ENCODE measurements around the gene G3BP1. TPM values are rescaled to one million over a fixed set of nuclear protein-coding genes. Genes with fewer than 3 reads are reported as not detected.

Gene G3BP1
- total and polyA plus RNA-seq, 2 of the 13 experiments (the other 11 are each of a cell fraction or from before 2014, with no cell fraction given): 36.7 to 320 TPM

DNA sequence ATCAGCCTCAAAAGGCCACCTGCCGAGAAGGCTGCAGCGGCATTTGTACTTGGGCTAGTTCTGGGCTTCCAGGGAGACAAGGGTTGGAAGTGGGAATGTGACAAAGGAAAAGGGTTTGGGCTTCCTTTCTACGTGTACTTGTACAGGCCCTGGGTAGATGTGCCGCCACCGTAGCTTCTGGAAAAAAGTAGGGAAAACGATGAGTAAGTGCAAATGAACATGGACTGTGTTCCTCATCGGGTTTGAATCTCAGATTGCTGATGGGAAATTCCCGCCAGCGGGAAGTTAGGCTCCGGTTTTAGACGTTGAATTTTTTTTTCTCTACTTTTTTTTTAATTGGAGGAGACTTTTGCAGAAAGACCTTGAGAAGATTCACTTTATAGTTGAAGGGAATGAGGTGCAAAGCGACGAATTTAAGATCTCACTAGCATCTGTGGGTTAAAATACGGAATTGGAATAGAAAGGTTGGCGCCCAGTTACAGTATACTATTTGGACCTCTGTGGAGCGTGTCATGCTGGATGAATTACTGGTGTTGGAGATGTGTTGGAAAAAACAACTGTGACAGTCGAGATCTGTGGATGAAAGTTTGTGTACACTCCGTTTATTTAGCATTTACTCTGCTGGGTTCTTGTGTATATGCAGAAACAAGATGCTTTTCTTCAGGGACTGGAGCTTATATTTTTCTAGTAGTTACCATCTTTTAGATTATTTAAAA, 1.2 kb downstream of the G3BP1 start:
- peak overlapping the region; percentile 91 to 97 (median 95) for H3K4me3 ChIP-seq (replicated peaks in 1 of 3; ENCODE audit: insufficient read depth in 1 of 3, low read depth in 2 of 3, low read length in 3 of 3)
- FAIRE-seq: no peak
- no peaks in the 10 kb centered on the region for H3K9me3 ChIP-seq (ENCODE audit: low read length)
- no peak for ATAC-seq
- peaks cover 53% of the 10 kb centered on the region for H3K4me1 ChIP-seq (ENCODE audit: insufficient read depth, low read length)
- no peak overlapping the region for H2AFZ ChIP-seq (ENCODE audit: low read length)
- H3K79me2 ChIP-seq (ENCODE audit: insufficient read depth, low read length): peaks cover 59% of the 10 kb centered on the region
- peaks cover 58% of the 10 kb centered on the region for H4K20me1 ChIP-seq (ENCODE audit: insufficient read depth, low read length)
- peak overlapping the region; percentile 90 for H3K4me2 ChIP-seq (ENCODE audit: low read depth, low read length)
- ChIA-PET POLR2A (interaction anchor here (1.0 to 5.4 kb wide), 8 partner anchors 9 to 520 kb away, joined by 3 to 148 read pairs (median 17); partner anchors contain the start of genes ATOX1 and GM2A), CTCF (ENCODE audit: low intra/inter-chr PET ratio, low total read pairs) (no interaction called here)
- H3K9ac ChIP-seq (ENCODE audit: insufficient read depth, low read depth, low read length): peak overlapping the region; percentile 90
- peak overlapping the region; percentile 88 for H3K27ac ChIP-seq (ENCODE audit: extremely low read length, insufficient read depth, low read length)
- intact Hi-C loops (cut with micrococcal nuclease; ENCODE audit: unreplicated experiment): loop anchor here (2.0 to 5.0 kb wide), 3 partner anchors 48 to 521 kb away; partner anchors contain the start of gene GM2A
- TSS peak; percentile 54 for BruUV-seq (replicated peaks)
- in situ Hi-C loops (cut with HindIII; ENCODE audit: extremely low pct_ligation_motif_present, low pct_unique_long_range_greater_than_20kb): no loop called here
- no peak for DNase-seq (ENCODE audit: low spot score)
- WGBS (ENCODE audit: low lambda C conversion rate): under 1% methylated on average over 18 of the region's 18 CpGs
- H3K36me3 ChIP-seq (replicated peaks in 1 of 2; ENCODE audit: control insufficient read depth in 1 of 2, insufficient read depth in 2 of 2, low read length in 2 of 2): peaks cover 2 to 3% of the 10 kb centered on the region in 2 experiments; a peak in 4 of 5 replicates
- no peaks in the 10 kb centered on the region; a peak in 1 of 5 replicates for H3K27me3 ChIP-seq (ENCODE audit: control insufficient read depth in 1 of 2, insufficient read depth in 2 of 2, low read length in 2 of 2)
- TF ChIP-seq, protein P1, sequence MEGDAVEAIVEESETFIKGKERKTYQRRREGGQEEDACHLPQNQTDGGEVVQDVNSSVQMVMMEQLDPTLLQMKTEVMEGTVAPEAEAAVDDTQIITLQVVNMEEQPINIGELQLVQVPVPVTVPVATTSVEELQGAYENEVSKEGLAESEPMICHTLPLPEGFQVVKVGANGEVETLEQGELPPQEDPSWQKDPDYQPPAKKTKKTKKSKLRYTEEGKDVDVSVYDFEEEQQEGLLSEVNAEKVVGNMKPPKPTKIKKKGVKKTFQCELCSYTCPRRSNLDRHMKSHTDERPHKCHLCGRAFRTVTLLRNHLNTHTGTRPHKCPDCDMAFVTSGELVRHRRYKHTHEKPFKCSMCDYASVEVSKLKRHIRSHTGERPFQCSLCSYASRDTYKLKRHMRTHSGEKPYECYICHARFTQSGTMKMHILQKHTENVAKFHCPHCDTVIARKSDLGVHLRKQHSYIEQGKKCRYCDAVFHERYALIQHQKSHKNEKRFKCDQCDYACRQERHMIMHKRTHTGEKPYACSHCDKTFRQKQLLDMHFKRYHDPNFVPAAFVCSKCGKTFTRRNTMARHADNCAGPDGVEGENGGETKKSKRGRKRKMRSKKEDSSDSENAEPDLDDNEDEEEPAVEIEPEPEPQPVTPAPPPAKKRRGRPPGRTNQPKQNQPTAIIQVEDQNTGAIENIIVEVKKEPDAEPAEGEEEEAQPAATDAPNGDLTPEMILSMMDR (CRISPR knock-in tag; IDR thresholded peaks at IDR 0.05): no peak
- TF ChIP-seq SALL1 (CRISPR knock-in tag; IDR thresholded peaks at IDR 0.05) (0 out of 2 replicates have a peak, but pooled peaks have one; percentile 5), SIN3B (IDR thresholded peaks at IDR 0.05; ENCODE audit: low read length) (peak; percentile 20; the same call in 1 of the 2 replicates), MAFK (conservative IDR thresholded peaks at IDR 0.05 in 1 of 2, IDR thresholded peaks at IDR 0.05 in 1 of 2; ENCODE audit: low read length in 2 of 2) (peak; percentile 28 to 33; a peak in 2 of 4 replicates), NCOA1 (CRISPR knock-in tag; IDR thresholded peaks at IDR 0.05) (0 out of 2 replicates have a peak, but pooled peaks have one; percentile 33), REPIN1 (CRISPR knock-in tag; IDR thresholded peaks at IDR 0.05; ENCODE audit: borderline replicate concordance, low read depth) (peak; percentile 33; the same call in 1 of the 2 replicates), SMAD3 (CRISPR knock-in tag; IDR thresholded peaks at IDR 0.05) (no peak), KDM4B (CRISPR knock-in tag; IDR thresholded peaks at IDR 0.05) (no peak), NFE2L2 (IDR thresholded peaks at IDR 0.05; ENCODE audit: low read length) (no peak), POLR2A (IDR thresholded peaks at IDR 0.05; ENCODE audit: insufficient read depth in 1 of 2, low read depth in 2 of 2, low read length in 2 of 2) (peak in 1 of 2 experiments; percentile 9; a peak in 1 of 4 replicates), RXRA (CRISPR knock-in tag; IDR thresholded peaks at IDR 0.05) (no peak), ASH2L (IDR thresholded peaks at IDR 0.05; ENCODE audit: insufficient read length, low read depth, low read length) (peak; percentile 17), U2AF1 (optimal IDR thresholded peaks at IDR 0.05; ENCODE audit: low read depth, low read length) (peak; percentile 35), SYNCRIP (IDR thresholded peaks at IDR 0.05; ENCODE audit: insufficient read depth, low read depth, low read length) (no peak)
- TF ChIP-seq, protein P2, sequence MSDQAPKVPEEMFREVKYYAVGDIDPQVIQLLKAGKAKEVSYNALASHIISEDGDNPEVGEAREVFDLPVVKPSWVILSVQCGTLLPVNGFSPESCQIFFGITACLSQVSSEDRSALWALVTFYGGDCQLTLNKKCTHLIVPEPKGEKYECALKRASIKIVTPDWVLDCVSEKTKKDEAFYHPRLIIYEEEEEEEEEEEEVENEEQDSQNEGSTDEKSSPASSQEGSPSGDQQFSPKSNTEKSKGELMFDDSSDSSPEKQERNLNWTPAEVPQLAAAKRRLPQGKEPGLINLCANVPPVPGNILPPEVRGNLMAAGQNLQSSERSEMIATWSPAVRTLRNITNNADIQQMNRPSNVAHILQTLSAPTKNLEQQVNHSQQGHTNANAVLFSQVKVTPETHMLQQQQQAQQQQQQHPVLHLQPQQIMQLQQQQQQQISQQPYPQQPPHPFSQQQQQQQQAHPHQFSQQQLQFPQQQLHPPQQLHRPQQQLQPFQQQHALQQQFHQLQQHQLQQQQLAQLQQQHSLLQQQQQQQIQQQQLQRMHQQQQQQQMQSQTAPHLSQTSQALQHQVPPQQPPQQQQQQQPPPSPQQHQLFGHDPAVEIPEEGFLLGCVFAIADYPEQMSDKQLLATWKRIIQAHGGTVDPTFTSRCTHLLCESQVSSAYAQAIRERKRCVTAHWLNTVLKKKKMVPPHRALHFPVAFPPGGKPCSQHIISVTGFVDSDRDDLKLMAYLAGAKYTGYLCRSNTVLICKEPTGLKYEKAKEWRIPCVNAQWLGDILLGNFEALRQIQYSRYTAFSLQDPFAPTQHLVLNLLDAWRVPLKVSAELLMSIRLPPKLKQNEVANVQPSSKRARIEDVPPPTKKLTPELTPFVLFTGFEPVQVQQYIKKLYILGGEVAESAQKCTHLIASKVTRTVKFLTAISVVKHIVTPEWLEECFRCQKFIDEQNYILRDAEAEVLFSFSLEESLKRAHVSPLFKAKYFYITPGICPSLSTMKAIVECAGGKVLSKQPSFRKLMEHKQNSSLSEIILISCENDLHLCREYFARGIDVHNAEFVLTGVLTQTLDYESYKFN (CRISPR knock-in tag; conservative IDR thresholded peaks at IDR 0.05): 0 out of 2 replicates have a peak, but pooled peaks have one; percentile 11
- TF ChIP-seq, protein P3, sequence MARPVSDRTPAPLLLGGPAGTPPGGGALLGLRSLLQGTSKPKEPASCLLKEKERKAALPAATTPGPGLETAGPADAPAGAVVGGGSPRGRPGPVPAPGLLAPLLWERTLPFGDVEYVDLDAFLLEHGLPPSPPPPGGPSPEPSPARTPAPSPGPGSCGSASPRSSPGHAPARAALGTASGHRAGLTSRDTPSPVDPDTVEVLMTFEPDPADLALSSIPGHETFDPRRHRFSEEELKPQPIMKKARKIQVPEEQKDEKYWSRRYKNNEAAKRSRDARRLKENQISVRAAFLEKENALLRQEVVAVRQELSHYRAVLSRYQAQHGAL (CRISPR knock-in tag; IDR thresholded peaks at IDR 0.05; ENCODE audit: not compliant biosample characterization): no peak
- TF ChIP-seq, protein P4, sequence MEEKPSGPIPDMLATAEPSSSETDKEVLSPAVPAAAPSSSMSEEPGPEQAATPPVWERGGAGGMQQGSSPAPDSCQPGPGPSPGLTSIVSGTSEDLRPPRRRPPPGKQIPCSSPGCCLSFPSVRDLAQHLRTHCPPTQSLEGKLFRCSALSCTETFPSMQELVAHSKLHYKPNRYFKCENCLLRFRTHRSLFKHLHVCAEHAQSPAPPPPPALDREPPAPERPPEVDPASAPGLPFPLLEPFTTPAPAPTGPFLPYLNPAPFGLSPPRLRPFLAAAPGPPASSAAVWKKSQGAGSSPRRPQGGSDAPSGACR (CRISPR knock-in tag; IDR thresholded peaks at IDR 0.05): 0 out of 2 replicates have a peak, but pooled peaks have one; percentile 52

Data from HepG2 (cell line).